Measurements from ENCODE around the gene RPSA. TPM values are rescaled to one million over a fixed set of nuclear protein-coding genes. Genes with fewer than 3 reads are reported as not detected.

RPSA gene
- total and polyA plus RNA-seq, 2 experiments from 2014 or later, result 1,591 to 1,827 TPM

DNA sequence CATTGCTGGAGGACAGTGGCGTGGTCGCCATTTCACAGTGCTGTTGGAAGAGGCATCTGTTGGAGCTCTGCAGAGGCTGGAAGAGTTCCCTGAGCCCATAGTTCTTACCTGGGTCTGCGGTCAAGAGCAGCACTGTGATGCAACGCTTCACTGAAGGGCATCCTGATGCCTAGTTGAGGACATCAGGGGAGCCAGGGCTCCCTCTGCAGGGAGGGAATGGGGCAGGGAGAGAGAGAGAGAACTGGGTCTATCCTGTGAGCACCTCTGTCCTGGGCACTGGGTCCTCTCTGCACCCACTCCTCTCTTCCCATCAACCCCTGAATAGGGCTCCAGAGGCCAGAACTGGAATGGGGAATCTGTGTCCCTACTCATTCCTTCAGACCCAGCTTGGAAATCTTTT lies 37.0 kb downstream of the RPSA start:
- no peaks in the 10 kb centered on the region for H3K9me2 ChIP-seq (ENCODE audit: insufficient read depth)
- H3K4me3 ChIP-seq, result no peak overlapping the region
- peak; percentile 65 for DNase-seq (ENCODE audit: low spot score)
- H3K9me3 Mint-ChIP-seq, result no peaks in the 10 kb centered on the region
- no peak for TF ChIP-seq NANOG (IDR thresholded peaks at IDR 0.05; ENCODE audit: borderline replicate concordance)
- TF ChIP-seq, protein P1, sequence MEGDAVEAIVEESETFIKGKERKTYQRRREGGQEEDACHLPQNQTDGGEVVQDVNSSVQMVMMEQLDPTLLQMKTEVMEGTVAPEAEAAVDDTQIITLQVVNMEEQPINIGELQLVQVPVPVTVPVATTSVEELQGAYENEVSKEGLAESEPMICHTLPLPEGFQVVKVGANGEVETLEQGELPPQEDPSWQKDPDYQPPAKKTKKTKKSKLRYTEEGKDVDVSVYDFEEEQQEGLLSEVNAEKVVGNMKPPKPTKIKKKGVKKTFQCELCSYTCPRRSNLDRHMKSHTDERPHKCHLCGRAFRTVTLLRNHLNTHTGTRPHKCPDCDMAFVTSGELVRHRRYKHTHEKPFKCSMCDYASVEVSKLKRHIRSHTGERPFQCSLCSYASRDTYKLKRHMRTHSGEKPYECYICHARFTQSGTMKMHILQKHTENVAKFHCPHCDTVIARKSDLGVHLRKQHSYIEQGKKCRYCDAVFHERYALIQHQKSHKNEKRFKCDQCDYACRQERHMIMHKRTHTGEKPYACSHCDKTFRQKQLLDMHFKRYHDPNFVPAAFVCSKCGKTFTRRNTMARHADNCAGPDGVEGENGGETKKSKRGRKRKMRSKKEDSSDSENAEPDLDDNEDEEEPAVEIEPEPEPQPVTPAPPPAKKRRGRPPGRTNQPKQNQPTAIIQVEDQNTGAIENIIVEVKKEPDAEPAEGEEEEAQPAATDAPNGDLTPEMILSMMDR (conservative IDR thresholded peaks at IDR 0.05; ENCODE audit: low read depth in 2 of 2), result peak; percentile 42 to 89
- no peaks in the 10 kb centered on the region for H3K36me3 Mint-ChIP-seq (ENCODE audit: low read depth)
- H3K4me2 ChIP-seq, result no peak overlapping the region
- peak; percentile 96 for ATAC-seq
- H3K4me1 Mint-ChIP-seq, result peaks cover 5% of the 10 kb centered on the region
- 0 out of 2 replicates have a peak, but pooled peaks cover 6% of the 10 kb centered on the region for H3K4me1 ChIP-seq (ENCODE audit: insufficient read depth)
- H2AFZ ChIP-seq, result peak overlapping the region; percentile 89; the same call in 1 of the 2 replicates
- H3F3A ChIP-seq (replicated peaks; ENCODE audit: low read depth), result no peaks in the 10 kb centered on the region
- no peak overlapping the region for H3K4me3 Mint-ChIP-seq
- no peaks in the 10 kb centered on the region for H3K79me2 ChIP-seq (replicated peaks; ENCODE audit: insufficient read depth)
- no peaks in the 10 kb centered on the region for H3K27me3 Mint-ChIP-seq (ENCODE audit: insufficient read depth, low read depth, poor library complexity)
- no peak overlapping the region for H3K27ac Mint-ChIP-seq
- no peaks in the 10 kb centered on the region for H3K36me3 ChIP-seq (ENCODE audit: insufficient read depth)
- H4K20me1 ChIP-seq (replicated peaks; ENCODE audit: insufficient read depth), result no peaks in the 10 kb centered on the region
- no peak overlapping the region for H3K27ac ChIP-seq (ENCODE audit: low read depth)
- no peaks in the 10 kb centered on the region for H3K27me3 ChIP-seq (ENCODE audit: insufficient read depth)

DNA sequence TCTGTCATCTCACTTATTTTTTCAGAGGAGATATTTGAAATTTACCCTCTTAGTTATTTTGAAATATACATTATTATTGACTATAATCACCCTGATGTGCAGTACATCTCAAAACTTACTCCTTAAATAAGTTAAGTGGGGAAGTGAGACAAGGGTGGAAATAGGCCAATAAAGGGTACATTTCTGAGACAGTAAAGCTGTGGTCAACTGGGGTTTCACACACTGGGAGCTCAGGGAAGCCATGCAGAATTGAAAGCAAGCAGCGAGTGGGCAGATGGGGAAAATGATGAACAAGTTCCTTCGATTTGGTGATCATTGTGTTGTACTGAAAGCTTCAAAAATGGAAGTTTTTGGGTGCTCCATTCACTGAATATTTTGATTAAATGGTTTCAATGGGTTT lies 39.4 kb downstream of the RPSA start:
- Histone ChIP-seq H4K20me1 (replicated peaks; ENCODE audit: insufficient read depth) (no peaks in the 10 kb centered on the region), H3K79me2 (replicated peaks; ENCODE audit: insufficient read depth) (no peaks in the 10 kb centered on the region), H3K4me3 (no peak overlapping the region), H3K36me3 (ENCODE audit: insufficient read depth) (no peaks in the 10 kb centered on the region), H3K27me3 (ENCODE audit: insufficient read depth) (no peaks in the 10 kb centered on the region), H3K4me2 (no peak overlapping the region), H2AFZ (no peak overlapping the region), H3K9me2 (ENCODE audit: insufficient read depth) (no peaks in the 10 kb centered on the region), H3K4me1 (ENCODE audit: insufficient read depth) (0 out of 2 replicates have a peak, but pooled peaks cover 6% of the 10 kb centered on the region), H3F3A (replicated peaks; ENCODE audit: low read depth) (no peaks in the 10 kb centered on the region), H3K27ac (ENCODE audit: low read depth) (no peak overlapping the region)
- Mint-ChIP-seq H3K27me3 (ENCODE audit: insufficient read depth, low read depth, poor library complexity) (no peaks in the 10 kb centered on the region), H3K36me3 (ENCODE audit: low read depth) (no peaks in the 10 kb centered on the region), H3K4me1 (peaks cover 2% of the 10 kb centered on the region; the same call in 2 of the 3 replicates), H3K27ac (no peak overlapping the region), H3K9me3 (no peaks in the 10 kb centered on the region), H3K4me3 (no peak overlapping the region)
- ATAC-seq (no peak), DNase-seq (ENCODE audit: low spot score) (no peak)
- TF ChIP-seq NANOG (IDR thresholded peaks at IDR 0.05; ENCODE audit: borderline replicate concordance) (no peak), REST (IDR thresholded peaks at IDR 0.05; ENCODE audit: unreplicated experiment) (no peak), ETS1 (IDR thresholded peaks at IDR 0.05) (no peak), POLR2AphosphoS5 (IDR thresholded peaks at IDR 0.05; ENCODE audit: low read depth) (no peak)
- TF ChIP-seq, protein P2, sequence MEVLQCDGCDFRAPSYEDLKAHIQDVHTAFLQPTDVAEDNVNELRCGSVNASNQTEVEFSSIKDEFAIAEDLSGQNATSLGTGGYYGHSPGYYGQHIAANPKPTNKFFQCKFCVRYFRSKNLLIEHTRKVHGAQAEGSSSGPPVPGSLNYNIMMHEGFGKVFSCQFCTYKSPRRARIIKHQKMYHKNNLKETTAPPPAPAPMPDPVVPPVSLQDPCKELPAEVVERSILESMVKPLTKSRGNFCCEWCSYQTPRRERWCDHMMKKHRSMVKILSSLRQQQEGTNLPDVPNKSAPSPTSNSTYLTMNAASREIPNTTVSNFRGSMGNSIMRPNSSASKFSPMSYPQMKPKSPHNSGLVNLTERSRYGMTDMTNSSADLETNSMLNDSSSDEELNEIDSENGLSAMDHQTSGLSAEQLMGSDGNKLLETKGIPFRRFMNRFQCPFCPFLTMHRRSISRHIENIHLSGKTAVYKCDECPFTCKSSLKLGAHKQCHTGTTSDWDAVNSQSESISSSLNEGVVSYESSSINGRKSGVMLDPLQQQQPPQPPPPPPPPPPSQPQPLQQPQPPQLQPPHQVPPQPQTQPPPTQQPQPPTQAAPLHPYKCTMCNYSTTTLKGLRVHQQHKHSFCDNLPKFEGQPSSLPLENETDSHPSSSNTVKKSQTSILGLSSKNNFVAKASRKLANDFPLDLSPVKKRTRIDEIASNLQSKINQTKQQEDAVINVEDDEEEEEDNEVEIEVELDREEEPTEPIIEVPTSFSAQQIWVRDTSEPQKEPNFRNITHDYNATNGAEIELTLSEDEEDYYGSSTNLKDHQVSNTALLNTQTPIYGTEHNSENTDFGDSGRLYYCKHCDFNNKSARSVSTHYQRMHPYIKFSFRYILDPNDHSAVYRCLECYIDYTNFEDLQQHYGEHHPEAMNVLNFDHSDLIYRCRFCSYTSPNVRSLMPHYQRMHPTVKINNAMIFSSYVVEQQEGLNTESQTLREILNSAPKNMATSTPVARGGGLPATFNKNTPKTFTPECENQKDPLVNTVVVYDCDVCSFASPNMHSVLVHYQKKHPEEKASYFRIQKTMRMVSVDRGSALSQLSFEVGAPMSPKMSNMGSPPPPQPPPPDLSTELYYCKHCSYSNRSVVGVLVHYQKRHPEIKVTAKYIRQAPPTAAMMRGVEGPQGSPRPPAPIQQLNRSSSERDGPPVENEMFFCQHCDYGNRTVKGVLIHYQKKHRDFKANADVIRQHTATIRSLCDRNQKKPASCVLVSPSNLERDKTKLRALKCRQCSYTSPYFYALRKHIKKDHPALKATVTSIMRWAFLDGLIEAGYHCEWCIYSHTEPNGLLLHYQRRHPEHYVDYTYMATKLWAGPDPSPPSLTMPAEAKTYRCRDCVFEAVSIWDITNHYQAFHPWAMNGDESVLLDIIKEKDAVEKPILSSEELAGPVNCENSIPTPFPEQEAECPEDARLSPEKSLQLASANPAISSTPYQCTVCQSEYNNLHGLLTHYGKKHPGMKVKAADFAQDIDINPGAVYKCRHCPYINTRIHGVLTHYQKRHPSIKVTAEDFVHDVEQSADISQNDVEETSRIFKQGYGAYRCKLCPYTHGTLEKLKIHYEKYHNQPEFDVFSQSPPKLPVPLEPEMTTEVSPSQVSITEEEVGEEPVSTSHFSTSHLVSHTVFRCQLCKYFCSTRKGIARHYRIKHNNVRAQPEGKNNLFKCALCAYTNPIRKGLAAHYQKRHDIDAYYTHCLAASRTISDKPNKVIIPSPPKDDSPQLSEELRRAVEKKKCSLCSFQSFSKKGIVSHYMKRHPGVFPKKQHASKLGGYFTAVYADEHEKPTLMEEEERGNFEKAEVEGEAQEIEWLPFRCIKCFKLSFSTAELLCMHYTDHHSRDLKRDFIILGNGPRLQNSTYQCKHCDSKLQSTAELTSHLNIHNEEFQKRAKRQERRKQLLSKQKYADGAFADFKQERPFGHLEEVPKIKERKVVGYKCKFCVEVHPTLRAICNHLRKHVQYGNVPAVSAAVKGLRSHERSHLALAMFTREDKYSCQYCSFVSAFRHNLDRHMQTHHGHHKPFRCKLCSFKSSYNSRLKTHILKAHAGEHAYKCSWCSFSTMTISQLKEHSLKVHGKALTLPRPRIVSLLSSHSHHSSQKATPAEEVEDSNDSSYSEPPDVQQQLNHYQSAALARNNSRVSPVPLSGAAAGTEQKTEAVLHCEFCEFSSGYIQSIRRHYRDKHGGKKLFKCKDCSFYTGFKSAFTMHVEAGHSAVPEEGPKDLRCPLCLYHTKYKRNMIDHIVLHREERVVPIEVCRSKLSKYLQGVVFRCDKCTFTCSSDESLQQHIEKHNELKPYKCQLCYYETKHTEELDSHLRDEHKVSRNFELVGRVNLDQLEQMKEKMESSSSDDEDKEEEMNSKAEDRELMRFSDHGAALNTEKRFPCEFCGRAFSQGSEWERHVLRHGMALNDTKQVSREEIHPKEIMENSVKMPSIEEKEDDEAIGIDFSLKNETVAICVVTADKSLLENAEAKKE (CRISPR knock-in tag; IDR thresholded peaks at IDR 0.05), result no peak
